Myocyte (in vitro differentiated cells): ENCODE measurements around the gene APOL1. TPM values are rescaled to one million over a fixed set of nuclear protein-coding genes. Genes with fewer than 3 reads are reported as not detected.
A peak's percentile ranks its signal among the peaks of the same experiment; 100 is the strongest.
"Not testable (repeated sequence)": the region's sequence is repeated elsewhere in the genome, so short reads cannot be mapped to it uniquely, and the experiment has no call there.

ENCODE experiments used
- DNase-seq: peaks from one replicate; pipeline ENCODE4 v3.0.0-alpha.2; 2012; ENCODE audit warnings: low read depth
- total RNA-seq: library from RNA; depleted of rRNA; stranded (reverse); fragments of >200 nt; gene quantifications from 2 replicates; pipeline ENCODE4 v1.2.3, GENCODE V29; 2014

The APOL1 gene
- total RNA-seq, 1 donor from 2014 or later, result 0.86 TPM

DNA sequence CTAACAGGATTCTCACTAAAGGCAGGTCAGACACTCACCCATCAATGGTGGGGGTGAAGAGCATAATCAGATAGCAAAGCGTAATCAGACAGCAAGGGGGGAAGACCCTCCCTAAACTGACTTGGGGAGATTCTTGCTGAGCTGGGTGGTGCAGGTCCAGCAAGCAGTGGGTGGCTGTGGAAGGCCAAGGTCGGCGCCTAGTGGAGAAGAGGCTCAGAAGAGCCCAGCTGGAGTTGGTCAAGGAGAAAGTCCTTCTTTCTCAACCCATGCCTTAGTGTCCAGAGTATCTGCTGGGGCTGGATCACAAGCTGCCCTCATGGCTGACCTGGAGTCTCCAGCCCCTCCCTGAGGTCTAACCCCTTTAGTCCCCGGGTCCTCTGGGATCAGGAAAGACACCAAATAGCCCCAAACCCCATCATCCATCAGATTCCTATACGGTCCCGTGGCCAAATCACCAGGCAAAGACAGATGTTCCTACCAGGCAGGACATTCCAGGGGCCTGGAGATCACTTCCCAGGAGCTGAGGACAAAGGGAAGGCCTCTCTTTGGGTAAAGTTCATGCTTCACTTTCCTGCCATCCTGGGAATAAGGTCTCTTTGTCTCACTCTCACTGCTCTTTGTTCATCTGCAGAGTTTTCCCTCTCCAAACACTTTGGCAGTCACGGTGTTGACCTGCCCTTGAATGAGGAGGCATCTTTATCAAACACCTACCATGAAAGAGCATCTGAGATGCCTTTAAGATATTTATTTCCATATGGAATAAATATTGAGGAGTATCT, 11.1 kb downstream of the APOL1 start:
- not testable (repeated sequence) for DNase-seq

DNA sequence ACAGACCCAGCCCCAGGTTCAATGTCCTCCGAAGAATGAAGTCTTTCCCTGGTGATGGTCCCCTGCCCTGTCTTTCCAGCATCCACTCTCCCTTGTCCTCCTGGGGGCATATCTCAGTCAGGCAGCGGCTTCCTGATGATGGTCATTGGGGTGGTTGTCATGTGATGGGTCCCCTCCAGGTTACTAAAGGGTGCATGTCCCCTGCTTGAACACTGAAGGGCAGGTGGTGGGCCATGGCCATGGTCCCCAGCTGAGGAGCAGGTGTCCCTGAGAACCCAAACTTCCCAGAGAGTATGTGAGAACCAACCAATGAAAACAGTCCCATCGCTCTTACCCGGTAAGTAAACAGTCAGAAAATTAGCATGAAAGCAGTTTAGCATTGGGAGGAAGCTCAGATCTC, 14.1 kb downstream of the APOL1 start:
- DNase-seq, result no peak

DNA sequence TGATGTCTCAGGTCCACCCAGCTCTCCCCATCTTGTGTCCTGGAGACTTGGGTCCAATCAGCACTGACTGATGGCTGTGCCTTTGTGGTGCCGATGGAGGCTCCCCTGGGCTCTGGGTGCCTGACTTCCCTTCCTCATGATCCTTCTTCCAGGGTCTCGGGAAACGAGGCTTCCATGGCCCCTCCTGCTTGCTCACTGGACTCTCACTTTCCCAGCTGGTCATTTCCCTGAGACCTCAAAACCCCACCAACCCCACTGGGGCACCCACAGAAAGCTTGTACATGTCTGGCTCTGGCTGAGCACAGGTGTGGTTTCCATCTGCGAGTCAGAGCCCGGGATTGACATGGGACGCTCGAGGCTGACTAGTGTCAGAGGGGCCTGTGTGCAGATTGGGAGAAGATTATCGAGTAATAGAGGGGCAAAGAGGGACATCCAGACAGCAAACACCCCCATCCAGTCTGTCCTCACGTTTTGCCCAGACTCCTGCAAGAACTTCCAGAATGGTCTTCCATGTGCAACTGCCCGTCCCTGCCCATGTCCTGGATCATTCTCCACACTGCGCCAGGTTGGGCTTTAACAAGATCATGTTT, 15.1 kb downstream of the APOL1 start:
- no peak for DNase-seq

DNA sequence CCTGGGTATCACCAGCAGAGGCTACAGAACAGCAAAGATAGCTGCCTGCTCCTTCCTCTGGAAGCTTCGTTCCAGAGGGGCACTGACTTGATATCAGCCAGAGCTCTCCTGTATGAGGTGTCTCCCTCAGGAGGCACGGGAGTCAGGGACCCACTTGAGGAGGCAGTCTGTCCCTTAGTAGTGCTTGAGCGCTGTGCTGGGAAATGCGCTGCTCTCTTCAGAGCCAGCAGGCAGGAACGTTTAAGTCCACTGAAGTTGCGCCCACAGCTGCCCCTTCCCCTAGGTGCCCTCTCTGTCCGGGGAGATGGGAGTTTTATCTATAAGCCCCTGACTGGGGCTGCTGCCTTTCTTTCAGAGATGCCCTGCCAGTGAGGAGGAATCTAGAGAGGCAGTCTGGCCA, 18.3 kb downstream of the APOL1 start:
- DNase-seq, result not testable (repeated sequence)

DNA sequence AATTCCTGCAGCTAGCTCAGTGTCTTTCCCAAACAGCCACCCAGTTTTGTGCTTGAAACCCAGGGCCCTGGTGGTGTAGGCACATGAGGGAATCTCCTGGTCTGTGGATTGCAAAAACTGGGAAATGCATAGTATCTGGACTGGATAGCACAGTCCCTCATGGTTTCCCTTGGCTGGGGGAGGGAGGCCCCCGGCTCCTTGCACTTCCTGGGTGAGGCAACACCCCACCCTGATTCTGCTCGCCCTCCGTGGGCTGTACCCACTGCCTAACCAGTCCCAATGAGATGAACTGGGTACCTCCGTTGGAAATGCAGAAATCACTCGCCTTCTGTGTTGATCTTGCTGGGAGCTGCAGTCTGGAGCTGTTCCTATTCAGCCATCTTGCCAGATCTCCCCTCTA, 19.0 kb downstream of the APOL1 start:
- DNase-seq, result not testable (repeated sequence)

DNA sequence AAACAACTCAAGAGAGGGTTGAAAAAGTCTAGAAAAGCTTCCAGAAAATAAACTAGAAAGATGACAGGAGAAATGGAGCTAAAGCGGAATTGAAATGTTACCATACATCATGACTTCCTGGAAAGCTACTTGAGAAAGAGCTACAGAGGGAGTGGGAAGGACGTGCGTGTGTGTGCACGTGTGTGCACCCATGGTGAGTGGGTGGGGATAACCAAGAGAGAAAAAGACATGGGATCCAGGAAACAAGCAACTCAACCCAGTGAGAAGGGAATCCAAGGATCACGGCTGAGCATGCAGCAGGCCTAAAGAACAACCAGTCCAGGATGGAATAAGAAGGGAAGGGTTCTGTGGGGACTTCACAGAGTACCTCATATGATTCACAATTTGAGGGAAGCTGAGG, 21.6 kb downstream of the APOL1 start:
- DNase-seq, result no peak

DNA sequence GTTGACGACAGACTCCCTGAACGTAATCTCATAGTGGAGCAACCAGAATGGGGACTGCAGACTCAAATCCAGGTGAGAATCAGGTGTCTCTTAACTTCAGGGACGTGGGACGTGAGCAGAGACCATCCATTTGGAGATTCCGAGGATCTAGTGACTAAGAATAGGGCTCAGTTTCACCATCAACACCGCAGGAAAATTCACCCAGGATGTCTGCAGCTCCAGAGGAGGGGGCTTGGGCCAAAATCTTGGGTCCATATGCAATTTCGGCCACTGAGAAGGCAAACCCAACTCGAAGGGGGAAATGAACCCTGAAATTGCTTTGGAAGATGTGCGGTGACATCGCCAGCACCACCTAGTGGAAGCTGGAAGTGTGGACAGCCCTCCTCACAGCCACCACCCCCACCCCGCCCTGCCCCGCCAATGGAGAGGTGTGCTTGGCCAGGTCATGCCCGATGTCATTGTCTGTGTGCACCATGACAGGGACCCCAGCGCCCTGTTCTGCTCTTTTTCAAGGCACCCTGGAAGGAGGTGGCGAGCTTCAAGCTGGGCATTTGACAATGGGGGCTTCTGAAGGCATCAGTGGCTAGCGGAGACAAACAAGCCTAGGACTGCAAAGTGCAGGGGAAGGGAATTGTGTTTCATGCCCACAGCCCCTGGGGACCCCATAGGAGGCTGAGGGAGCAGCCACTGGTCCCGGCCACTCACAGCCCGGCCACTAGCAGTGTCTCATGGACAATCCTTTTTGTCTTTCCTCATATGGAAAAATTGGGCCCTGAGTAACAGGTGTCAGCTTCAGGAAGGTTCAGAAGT, 24.8 kb downstream of the APOL1 start:
- DNase-seq, result peak; percentile 51

DNA sequence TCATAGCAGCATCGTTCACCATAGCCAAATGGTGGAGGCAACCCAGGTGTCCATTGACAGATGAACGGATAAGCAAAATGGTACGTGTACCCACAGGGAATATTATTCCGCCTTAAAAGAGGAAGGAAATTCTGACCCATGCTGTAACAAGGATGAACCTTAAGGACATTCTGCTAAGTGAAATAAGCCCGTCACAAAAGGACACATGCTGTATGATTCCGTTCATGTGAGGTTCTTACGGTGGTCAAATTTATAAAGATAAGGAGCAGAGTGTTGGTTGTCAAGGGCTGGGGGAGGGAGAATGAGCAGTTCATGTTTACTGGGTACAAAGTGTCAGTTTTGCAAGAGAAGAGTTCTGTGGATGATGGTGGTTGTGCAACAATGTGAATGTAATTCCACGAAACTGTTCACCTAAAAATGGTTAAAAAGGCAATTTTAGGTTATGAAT, 26.3 kb downstream of the APOL1 start:
- no peak for DNase-seq

DNA sequence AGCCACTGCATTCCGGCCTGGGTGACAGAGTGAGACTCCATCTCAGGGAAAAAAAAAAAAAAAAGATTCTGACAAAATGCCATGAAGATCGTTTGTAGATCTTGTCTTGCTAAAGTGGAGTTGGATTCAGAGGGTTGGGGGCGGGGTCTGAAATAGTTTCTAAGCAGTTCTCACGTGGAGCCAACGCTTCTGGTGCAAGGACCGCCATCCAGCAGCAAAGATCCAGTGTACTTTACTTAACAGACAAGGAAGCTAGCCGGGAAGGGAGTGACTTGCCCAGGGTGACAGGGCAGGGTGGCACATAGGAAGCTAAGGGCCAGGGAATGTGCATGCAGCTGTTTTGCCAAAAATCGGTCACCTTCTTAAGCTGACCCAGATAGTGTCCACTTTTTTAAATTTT, 27.4 kb downstream of the APOL1 start:
- DNase-seq, result no peak

DNA sequence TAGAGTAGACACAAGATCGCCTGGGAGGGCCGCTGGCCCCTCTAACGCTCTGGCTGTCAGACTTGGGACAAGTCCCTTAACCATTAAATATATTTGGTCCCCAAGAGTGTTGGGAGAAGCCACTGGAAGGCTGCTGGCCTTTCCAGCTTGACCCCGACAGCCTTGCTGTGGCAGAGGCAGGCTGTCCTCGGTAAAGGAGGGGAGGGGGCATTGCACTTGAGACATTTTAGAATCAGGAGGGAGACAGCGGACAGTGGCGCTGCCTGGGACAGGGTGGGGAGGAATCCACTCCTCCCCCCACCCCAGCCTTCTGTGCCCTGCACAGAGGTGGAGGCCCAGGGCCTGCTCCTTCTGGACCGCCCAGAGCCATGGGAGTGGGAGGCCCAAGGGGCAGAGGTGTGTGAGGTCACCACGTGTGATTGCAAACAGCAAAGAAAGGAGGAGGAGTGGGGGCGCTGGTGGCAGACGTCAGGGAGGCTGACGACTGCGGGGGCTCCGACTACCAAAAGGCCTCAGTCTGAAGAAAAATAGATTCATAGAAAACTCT, 28.9 kb downstream of the APOL1 start:
- no peak for DNase-seq

DNA sequence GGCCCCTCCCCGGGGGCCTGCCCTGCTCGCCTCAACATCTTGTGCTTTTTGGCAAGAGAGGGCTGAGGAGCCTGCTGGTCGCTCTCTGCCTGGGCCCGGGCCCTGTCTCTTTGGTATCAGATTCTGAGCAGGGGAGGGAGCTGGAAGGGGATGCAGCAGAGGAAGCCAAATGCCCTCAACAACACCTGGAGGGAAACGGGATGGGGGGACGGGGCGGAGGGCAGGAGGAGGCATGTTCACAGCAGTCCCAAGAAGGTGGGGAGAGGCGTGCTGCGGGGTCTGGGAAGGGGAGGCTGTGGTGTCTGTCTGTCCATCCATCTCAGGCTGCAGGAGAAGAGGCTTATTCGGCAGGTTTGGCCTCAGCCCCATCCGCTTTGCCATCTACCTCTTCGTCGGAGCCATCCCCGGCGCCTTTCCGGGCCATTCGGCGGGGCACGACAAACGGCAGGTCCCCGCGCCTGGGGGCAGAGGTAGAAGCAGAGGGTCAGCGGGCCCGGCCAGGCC, 29.4 kb downstream of the APOL1 start:
- DNase-seq, result no peak

DNA sequence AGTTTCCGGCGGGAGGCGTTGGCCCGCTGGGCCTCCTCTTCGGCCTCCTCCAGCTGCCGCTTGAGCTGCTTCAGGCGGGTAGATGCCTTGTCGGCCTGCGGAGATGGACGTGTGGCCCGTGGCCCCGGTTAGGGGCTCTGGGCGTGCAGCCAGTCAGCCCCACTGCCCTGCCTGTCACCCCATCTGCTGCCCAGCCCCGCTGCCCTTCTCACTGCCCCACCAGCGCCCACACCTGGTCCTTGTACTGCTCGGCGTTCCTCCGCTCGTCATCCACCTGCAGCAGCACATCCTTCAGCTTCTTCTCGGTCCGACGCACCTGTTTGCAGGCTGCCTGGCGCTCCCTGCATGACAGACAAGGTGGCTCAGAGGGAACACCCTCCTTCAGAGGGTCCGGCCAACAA, 31.2 kb downstream of the APOL1 start:
- DNase-seq, result no peak

DNA sequence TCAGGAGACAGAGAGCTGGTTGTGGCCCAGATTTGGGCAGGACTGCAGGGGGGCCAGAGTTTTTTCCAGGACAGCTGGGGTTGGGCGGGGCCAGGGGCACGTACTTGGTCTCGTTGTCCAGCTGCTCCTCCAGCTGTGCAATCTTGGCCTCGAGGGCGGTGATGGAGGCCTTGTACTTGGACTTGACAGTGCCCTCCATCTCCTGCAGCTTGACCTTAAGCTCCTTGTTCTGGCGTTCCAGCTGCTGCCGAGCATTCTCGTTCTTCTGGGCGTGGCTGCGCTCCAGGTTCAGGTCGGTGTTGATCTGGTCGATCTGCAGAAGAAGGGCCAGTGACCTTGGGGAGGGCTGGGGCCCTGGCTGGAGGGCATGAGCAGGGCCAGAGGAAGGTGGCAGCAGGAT, 32.1 kb downstream of the APOL1 start:
- no peak for DNase-seq

DNA sequence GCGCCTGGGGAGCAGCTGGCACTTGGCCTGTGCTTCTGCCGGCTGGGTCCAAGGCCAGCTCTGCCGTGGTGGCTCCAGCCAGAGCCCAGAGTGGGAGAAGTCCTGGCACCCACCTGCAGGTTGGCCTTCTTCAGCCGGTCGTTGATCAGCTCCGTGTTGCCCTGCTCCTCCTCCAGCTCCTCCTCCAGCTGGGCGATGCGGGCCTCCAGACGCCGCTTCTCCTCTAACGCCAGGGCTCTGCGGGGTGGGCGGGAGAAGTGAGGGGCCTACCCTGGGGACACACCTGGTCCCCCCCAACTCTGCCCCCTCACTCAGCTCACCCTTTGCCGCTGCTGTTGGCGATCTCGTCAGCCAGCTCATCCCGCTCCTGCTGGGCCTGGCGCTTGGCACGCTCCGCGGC, 32.6 kb downstream of the APOL1 start:
- DNase-seq, result no peak

DNA sequence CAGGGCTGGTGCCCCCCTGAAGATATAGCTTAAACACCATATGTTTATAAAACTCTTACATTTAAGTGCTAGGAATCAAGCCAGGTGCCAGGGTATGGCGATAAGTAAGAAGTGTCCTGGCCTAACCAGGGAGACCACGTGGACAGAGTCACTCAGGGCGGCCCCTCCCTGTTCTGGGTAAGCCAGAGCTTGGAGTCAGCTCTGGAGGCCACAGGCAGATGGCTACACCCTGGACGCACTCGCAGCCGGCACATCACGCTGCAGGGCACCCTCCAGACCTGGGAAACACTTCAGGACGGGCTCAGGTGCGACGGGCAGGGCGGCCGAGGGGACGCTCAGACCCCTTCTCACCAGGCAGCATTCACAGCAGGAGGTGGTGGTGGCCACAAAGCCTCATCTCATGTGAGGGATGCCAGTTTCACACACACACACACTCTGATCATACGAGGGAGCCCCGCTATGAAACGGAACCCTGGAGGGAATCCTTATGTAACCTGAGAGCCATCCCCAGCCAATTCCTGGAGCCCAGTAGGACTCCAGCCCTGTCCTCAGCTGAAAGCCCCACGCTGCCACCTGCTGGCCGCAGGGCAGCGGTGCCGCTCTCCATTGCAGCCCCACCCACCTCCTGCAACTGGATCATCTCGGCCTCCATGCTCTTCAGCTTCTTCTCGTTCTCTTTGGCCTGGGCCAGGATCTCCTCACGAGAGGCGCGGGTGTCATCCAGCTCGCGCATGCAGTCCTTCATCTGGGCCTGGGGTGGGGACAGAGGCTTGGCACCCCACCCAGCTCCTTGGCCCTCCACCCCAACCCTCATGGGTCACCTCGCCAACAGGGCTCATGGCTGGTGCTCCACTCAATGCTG, 33.4 kb downstream of the APOL1 start:
- peak; percentile 68 for DNase-seq

DNA sequence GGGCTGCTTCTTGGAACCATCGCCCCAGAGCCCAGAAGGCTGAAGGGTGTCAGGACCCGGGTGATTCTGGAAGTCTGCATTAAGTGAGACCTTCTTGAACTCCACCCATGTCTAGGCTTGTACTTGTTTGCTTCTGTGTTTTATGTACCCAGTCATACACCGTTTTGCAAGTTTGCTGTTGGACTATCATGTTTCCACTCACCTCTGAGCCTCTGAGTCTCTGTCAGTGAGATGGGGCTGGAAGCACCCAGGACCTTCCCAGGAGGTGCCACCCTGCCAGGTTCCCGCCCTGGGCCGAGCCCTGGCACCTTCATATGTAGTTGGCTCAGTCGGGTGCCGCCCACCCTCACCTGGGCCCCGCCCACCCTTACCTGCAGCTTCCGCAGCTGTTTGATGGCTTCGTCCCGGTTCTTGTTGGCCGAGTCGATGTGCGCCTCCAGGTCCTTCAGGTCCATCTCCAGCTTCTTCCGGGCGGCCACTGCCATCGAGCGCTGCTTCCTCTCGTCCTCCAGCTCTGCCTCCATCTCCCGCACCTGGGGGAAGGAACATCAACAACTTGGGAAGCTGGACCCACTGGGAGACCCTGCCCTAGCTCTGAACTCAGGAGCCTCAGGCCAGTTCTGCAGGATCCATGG, 35.1 kb downstream of the APOL1 start:
- DNase-seq, result no peak

DNA sequence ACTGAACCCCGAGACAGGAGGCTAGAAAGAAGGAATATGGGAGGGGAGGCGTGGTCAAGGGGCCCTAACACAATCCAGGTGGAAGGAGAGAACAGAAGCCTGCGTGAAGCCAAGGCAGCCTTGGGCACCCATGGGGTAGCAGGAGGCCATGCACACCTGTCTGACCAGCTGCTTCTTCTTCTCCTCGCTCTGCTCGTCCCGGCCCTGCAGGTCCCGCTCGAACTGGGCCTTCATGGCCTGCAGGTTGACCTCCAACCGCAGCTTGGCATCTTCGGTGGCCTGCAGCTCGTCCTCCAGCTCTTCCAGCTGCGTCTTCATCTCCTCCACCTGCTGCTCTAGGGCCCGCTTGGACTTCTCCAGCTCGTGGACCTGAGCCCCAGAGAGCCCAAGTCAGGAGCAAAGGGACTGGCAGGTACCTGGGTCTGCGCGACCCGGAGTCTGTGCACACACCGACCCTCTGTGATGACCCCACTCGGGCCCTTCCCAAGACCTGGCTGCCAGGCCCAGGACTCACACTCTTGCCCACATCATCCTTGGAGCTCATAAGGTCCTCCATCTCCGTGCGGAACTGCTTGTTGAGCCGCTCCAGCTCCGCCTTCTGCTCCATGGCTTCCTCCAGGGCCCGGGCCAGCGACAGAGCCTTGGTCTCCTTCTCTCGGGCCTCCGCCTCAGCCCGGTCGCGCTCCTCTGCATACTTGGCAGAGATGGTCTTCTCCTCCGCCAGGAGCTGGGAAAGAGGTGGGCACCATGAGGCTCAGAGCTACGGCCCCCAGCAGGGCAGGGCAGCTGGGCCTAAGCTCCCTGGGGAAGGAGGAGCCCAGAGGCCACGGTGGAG, 35.9 kb downstream of the APOL1 start:
- no peak for DNase-seq

DNA sequence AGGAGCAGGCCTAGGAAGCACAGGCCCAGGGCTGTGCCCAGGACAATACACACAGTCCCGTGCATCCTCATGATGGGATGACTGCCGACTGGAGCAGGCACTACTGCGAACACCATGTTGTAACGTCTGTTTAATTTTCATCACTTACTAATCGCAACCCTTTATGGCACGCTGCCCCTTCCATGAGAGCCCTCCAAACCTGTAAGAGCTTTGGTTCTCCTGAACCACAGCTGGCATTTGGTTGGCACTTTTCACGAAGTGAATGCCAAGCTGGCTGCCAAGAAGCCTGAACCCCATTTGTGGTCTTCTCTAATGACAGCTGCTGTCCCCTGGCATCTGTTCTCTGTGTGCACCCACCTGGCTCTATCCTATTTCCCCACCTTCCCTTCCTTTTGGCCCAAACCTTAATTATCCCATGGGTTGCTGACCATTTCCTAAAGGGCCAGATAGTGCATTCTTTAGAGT, 36.5 kb downstream of the APOL1 start:
- peak; percentile 81 for DNase-seq

DNA sequence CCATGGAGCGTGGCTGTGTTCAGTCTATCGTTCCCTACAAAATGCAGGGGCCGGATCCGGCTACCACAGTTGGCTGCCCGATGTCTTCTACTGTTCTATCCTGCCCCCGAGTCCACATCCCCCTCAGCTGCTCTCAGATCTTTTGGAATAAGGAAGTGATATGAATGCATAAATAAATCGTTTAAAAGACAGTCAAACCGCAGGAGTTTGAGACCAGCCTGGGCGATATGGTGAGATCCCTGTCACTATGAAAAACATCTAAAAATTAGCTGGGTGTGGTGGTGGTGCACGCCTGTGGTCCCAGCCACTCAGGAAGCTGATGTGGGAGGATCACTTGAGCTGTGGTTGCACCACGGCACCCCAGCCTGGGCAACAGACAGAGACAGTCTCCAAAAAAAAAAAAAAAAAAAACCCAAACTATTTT, 37.0 kb downstream of the APOL1 start:
- not testable (repeated sequence) for DNase-seq
